ENCODE results near the gene APLNR.

Gene APLNR

DNA sequence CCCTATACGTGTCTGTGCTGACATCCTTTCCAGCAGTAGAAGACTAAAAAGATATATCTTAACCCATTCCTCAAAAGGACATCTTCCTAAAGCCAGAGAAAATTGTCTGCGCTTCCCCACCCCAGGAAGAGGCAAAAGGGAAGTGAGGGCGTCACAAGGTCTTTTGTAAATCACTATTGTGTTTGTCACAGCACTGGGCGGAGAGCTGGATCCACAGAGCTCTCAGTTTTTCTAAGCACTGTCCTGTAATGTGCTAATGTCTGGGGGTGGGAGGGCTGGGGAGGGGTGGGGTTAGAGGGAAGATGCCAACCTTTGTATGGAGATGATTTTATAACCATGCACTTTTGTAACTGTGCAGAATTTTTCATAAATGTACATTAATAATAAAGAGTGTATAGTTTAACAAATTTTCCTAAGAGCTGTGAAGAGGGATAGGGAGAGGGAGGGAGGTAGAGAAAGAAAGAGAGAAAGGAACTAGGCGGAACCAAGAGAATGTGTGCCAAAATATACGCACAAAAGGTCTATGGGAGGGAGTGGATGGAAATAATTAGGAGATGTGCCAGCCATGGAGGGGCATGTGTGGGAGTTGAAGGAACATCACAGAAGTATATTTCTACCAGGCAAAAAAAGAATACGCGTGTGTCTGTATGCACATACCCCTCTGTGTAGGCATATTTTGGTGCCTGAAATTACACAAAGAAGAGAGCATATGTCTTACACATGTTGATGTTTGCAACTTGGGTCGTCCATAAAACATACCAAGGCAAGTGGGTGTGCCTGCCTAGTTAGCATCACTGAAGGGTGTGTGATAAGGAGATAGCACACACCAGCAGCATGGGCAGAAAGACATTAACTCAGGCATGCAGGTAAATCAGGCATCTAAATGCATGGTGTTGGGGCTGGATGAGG, 45.5 kb downstream of the APLNR start:
- DNase-seq (ENCODE audit: extremely low read depth, low read depth), result no peak
- H3K4me3 ChIP-seq (replicated peaks; ENCODE audit: low read depth, low read length), result no peak overlapping the region
- TF ChIP-seq, protein P1, sequence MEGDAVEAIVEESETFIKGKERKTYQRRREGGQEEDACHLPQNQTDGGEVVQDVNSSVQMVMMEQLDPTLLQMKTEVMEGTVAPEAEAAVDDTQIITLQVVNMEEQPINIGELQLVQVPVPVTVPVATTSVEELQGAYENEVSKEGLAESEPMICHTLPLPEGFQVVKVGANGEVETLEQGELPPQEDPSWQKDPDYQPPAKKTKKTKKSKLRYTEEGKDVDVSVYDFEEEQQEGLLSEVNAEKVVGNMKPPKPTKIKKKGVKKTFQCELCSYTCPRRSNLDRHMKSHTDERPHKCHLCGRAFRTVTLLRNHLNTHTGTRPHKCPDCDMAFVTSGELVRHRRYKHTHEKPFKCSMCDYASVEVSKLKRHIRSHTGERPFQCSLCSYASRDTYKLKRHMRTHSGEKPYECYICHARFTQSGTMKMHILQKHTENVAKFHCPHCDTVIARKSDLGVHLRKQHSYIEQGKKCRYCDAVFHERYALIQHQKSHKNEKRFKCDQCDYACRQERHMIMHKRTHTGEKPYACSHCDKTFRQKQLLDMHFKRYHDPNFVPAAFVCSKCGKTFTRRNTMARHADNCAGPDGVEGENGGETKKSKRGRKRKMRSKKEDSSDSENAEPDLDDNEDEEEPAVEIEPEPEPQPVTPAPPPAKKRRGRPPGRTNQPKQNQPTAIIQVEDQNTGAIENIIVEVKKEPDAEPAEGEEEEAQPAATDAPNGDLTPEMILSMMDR (IDR thresholded peaks at IDR 0.05; ENCODE audit: low read depth, low read length, missing control alignments), result no peak

DNA sequence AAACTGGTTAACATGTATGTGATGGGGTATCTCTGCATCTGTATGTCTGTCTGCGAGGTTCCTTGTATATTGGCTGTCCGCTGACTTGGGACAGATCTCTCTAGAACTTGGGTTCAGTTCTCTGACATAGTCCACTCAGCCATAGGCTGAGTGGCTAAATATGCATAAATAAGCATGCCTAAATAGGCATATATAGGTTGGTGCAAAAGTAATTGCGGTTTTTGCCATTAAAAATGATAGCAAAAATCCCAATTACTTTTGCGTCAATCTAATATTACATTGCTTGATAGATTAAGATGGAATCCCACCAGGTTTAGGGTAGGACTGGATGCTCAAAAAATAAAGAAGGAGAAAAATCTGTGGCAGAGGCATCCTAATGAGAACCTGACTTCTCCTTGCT, 46.5 kb downstream of the APLNR start:
- TF ChIP-seq, protein P1 (IDR thresholded peaks at IDR 0.05; ENCODE audit: low read depth, low read length, missing control alignments), result no peak
- H3K4me3 ChIP-seq (replicated peaks; ENCODE audit: low read depth, low read length), result no peak overlapping the region
- no peak for DNase-seq (ENCODE audit: extremely low read depth, low read depth)
